Motor neuron (in vitro differentiated cells): ENCODE measurements around the gene COL25A1. TPM values are rescaled to one million over a fixed set of nuclear protein-coding genes. Genes with fewer than 3 reads are reported as not detected.

Experiments
- ATAC-seq, 8 experiments: fragments of 200-7000 bp; cut with Tn5 transposase; replicated peaks in 6 of 8; 2 replicates each; pipeline ENCODE4 v1.8.0; 2021; ENCODE audit warnings: mild to moderate bottlenecking in 8 of 8, moderate library complexity in 8 of 8
- H3K27ac ChIP-seq, 2 donors: fragments of 250-450 bp; sonication (Bioruptor Pico); 2 replicates each; pipeline ENCODE4 v1.9.0; 2021; ENCODE audit warnings: antibody characterized with exemption in 2 of 2, mild to moderate bottlenecking in 2 of 2, moderate library complexity in 1 of 2
- H3K4me1 ChIP-seq, 2 donors: fragments of 250-450 bp; sonication (Bioruptor Pico); replicated peaks in 1 of 2; 2 replicates each; pipeline ENCODE4 v1.6.1; 2021; ENCODE audit warnings: antibody characterized with exemption in 2 of 2, mild to moderate bottlenecking in 2 of 2, moderate library complexity in 1 of 2
- H3K4me3 ChIP-seq, 5 donors: fragments of 250-450 bp; sonication (Bioruptor Pico); 2 replicates each; pipeline ENCODE4 v1.9.0; 2021; ENCODE audit warnings: antibody characterized with exemption in 5 of 5, mild to moderate bottlenecking in 5 of 5, moderate library complexity in 4 of 5
- WGBS, 10 experiments: fragments of 450-650 bp; shearing (Covaris generic); methylation state at CpG; one replicate each; pipeline ENCODE4 v1.0.0; 2022; 5-methylcytosine and 5-hydroxymethylcytosine counted together
- in situ Hi-C, 9 experiments: fragments of 400-800 bp; cut with MboI; loops; one replicate each; pipeline ENCODE4 v1.15.0; 2021; ENCODE audit warnings: low sequenced_read_pairs in 9 of 9, low pct_unique_long_range_greater_than_20kb in 2 of 9; ENCODE audit not compliant: unreplicated experiment in 9 of 9
- total RNA-seq, 8 experiments: library from RNA; unstranded; fragments of 300-600 nt; gene quantifications; 2 replicates each; pipeline versions ENCODE4 v1.2.3 to v1.2.4, GENCODE V29; 2022

COL25A1 gene
- total RNA-seq, 8 experiments from 2014 or later, result 1.3 to 15.1 (median 2.7) TPM

GRCh38 chr4:108787106-108787505 lies 515.4 kb downstream of the COL25A1 start:
- H3K4me1 ChIP-seq, result no peaks in the 10 kb centered on the region
- H3K27ac ChIP-seq, result no peak overlapping the region
- no peak overlapping the region for H3K4me3 ChIP-seq
- 40 to 100% (median 90%) methylated on average over 1 to 10 of the region's 14 CpGs; no CpG with 5 or more reads in 2 of the 10 experiments for WGBS, 10 experiments
- ATAC-seq, result no peak
- in situ Hi-C loops, result no loop called here

- ATAC-seq, result no peak
- WGBS, 10 experiments, result 47 to 100% (median 89%) methylated on average over 1 to 5 of the region's 8 CpGs; no CpG with 5 or more reads in 3 of the 10 experiments
Observed at GRCh38 chr4:108786351-108786750, 516.1 kb downstream of the COL25A1 start.

GRCh38 chr4:108783665-108784463 lies 518.6 kb downstream of the COL25A1 start:
- H3K4me3 ChIP-seq, result no peak overlapping the region
- no peak for ATAC-seq
- H3K27ac ChIP-seq, result no peak overlapping the region
- no peaks in the 10 kb centered on the region for H3K4me1 ChIP-seq
- WGBS, 10 experiments, result 39 to 94% (median 70%) methylated on average over 1 to 3 of the region's 3 CpGs
- in situ Hi-C loops, result no loop called here

More at GRCh38 chr4:108786351-108786750, 516.1 kb downstream of the COL25A1 start:
- in situ Hi-C loops, result no loop called here
- H3K4me3 ChIP-seq, result no peak overlapping the region
- H3K27ac ChIP-seq, result no peak overlapping the region
- no peaks in the 10 kb centered on the region for H3K4me1 ChIP-seq

- Histone ChIP-seq H3K27ac (no peak overlapping the region), H3K4me1 (no peaks in the 10 kb centered on the region), H3K4me3 (no peak overlapping the region)
- in situ Hi-C loops, result no loop called here
- ATAC-seq, result no peak
Observed at GRCh38 chr4:108779958-108780357, 522.5 kb downstream of the COL25A1 start.

- in situ Hi-C loops, result no loop called here
- no peaks in the 10 kb centered on the region for H3K4me1 ChIP-seq
- no peak overlapping the region for H3K4me3 ChIP-seq
- H3K27ac ChIP-seq, result no peak overlapping the region
- peak in 2 of 8 experiments; percentile 70 to 91 for ATAC-seq
- WGBS, 10 experiments, result 0 to 100% (median 78%) methylated on average over 1 to 2 of the region's 2 CpGs; no CpG with 5 or more reads in 2 of the 10 experiments
Observed at GRCh38 chr4:108777388-108777787, 525.1 kb downstream of the COL25A1 start.

- in situ Hi-C loops, result no loop called here
- H3K4me3 ChIP-seq, result no peak overlapping the region
- no peak overlapping the region for H3K27ac ChIP-seq
- ATAC-seq, result no peak
- 64 to 100% (median 94%) methylated on average over 1 to 5 of the region's 5 CpGs; no CpG with 5 or more reads in 2 of the 10 experiments for WGBS, 10 experiments
- H3K4me1 ChIP-seq, result no peaks in the 10 kb centered on the region
Observed at GRCh38 chr4:108775921-108776320, 526.5 kb downstream of the COL25A1 start.

GRCh38 chr4:108774809-108775530 lies 527.5 kb downstream of the COL25A1 start:
- H3K27ac ChIP-seq, result no peak overlapping the region
- H3K4me1 ChIP-seq, result no peaks in the 10 kb centered on the region
- in situ Hi-C loops, result no loop called here
- H3K4me3 ChIP-seq, result no peak overlapping the region
- ATAC-seq, result no peak
- WGBS, 10 experiments, result 40 to 100% (median 93%) methylated on average over 1 to 5 of the region's 5 CpGs; no CpG with 5 or more reads in 3 of the 10 experiments

GRCh38 chr4:108772402-108772801 lies 530.1 kb downstream of the COL25A1 start:
- Histone ChIP-seq H3K4me1 (no peaks in the 10 kb centered on the region), H3K27ac (no peak overlapping the region), H3K4me3 (no peak overlapping the region)
- ATAC-seq, result no peak
- 85 to 100% (median 92%) methylated on average over 2 to 7 of the region's 7 CpGs; no CpG with 5 or more reads in 3 of the 10 experiments for WGBS, 10 experiments
- in situ Hi-C loops, result no loop called here

GRCh38 chr4:108766058-108766457 lies 536.4 kb downstream of the COL25A1 start:
- no peak for ATAC-seq
- no peak overlapping the region for H3K27ac ChIP-seq
- in situ Hi-C loops, result no loop called here
- H3K4me1 ChIP-seq, result no peaks in the 10 kb centered on the region
- no peak overlapping the region for H3K4me3 ChIP-seq
- 44 to 100% (median 88%) methylated on average over 1 to 3 of the region's 3 CpGs for WGBS, 10 experiments

GRCh38 chr4:108763986-108764385 lies 538.5 kb downstream of the COL25A1 start:
- no peak overlapping the region for H3K27ac ChIP-seq
- H3K4me3 ChIP-seq, result no peak overlapping the region
- H3K4me1 ChIP-seq, result no peaks in the 10 kb centered on the region
- WGBS, 10 experiments, result 67 to 100% (median 100%) methylated on average over 1 to 4 of the region's 4 CpGs; no CpG with 5 or more reads in 6 of the 10 experiments
- in situ Hi-C loops, result no loop called here
- ATAC-seq, result no peak

- Histone ChIP-seq H3K4me3 (peak overlapping the region in 4 of 5 donors; percentile 37 to 48 (median 39)), H3K27ac (no peak overlapping the region), H3K4me1 (no peaks in the 10 kb centered on the region)
- in situ Hi-C loops, result no loop called here
- ATAC-seq, result no peak
- 27 to 80% (median 60%) methylated on average over 1 to 11 of the region's 11 CpGs for WGBS, 10 experiments
Observed at GRCh38 chr4:108763226-108763593, 539.2 kb downstream of the COL25A1 start.

- peak; percentile 83 to 92 (median 88) for ATAC-seq
- WGBS, 10 experiments, result 0 to 40% (median 4%) methylated on average over 2 to 13 of the region's 61 CpGs; no CpG with 5 or more reads in 3 of the 10 experiments
- Histone ChIP-seq H3K4me1 (no peaks in the 10 kb centered on the region), H3K27ac (no peak within 1 kb of the TSS), H3K4me3 (peak within 1 kb of the TSS; percentile 37 to 48 (median 39))
- in situ Hi-C loops, result no loop called here
Observed at GRCh38 chr4:108762559-108763225, 539.8 kb downstream of the COL25A1 start, which contains the start of gene ETNPPL. Gene ETNPPL (minus strand): TSS chr4:108763053. CDS start chr4:108762898, 155 bp downstream.
